Measurements from ENCODE around the gene TNFAIP2.
"Not testable (repeated sequence)": the region's sequence is repeated elsewhere in the genome, so short reads cannot be mapped to it uniquely, and the experiment has no call there.

DNA sequence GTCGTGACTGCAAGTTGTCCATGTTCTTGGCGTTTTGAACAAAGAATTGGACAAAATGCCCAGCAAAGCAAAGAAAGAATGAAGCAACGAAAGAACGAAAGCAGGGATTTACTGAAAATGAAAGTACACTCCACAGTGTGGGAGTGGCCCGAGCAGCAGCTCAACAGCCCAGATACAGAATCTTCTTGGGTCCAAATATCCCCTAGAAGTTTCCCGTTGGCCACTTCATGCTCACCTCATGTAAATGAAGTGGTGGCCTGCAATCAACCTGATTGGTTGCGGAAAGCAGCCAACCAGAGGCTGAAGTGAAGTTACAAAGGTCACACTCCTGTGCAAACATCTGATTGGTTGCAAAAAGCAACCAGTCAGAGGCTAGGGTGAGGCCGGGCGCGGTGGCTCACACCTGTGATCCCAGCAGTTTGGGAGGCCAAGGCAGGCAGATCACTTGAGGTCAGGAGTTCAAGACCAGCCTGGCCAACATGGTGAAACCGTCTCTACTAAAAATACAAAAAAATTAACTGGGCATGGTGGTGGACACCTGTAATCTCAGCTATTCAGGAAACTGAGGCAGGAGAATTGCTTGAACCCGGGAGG lies 8.1 kb upstream of the TNFAIP2 start:
- TF ChIP-seq, protein P1, sequence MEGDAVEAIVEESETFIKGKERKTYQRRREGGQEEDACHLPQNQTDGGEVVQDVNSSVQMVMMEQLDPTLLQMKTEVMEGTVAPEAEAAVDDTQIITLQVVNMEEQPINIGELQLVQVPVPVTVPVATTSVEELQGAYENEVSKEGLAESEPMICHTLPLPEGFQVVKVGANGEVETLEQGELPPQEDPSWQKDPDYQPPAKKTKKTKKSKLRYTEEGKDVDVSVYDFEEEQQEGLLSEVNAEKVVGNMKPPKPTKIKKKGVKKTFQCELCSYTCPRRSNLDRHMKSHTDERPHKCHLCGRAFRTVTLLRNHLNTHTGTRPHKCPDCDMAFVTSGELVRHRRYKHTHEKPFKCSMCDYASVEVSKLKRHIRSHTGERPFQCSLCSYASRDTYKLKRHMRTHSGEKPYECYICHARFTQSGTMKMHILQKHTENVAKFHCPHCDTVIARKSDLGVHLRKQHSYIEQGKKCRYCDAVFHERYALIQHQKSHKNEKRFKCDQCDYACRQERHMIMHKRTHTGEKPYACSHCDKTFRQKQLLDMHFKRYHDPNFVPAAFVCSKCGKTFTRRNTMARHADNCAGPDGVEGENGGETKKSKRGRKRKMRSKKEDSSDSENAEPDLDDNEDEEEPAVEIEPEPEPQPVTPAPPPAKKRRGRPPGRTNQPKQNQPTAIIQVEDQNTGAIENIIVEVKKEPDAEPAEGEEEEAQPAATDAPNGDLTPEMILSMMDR (conservative IDR thresholded peaks at IDR 0.05 in 1 of 2, IDR thresholded peaks at IDR 0.05 in 1 of 2; ENCODE audit: extremely low read depth in 1 of 2, insufficient read depth in 1 of 2, low read depth in 1 of 2, low read length in 2 of 2): not testable (repeated sequence)
- TF ChIP-seq EZH2 (IDR thresholded peaks at IDR 0.05; ENCODE audit: borderline replicate concordance, low read length): not testable (repeated sequence)
